Ascending aorta (tissue), 2 donors: ENCODE results near the gene ZNF423. TPM values are rescaled to one million over a fixed set of nuclear protein-coding genes. Genes with fewer than 3 reads are reported as not detected.

Experiments used
- DNase-seq, 2 donors: peaks; one replicate each; pipeline ENCODE4 v3.0.0-alpha.2; 2019; ENCODE audit warnings: low spot score in 2 of 2
- H3K27ac ChIP-seq, 2 donors: fragments of 200-600 bp; sonication (generic); one replicate each; pipeline ENCODE4 v1.5.1; 2016 to 2017; ENCODE audit warnings: mild to moderate bottlenecking in 1 of 2
- H3K27me3 ChIP-seq: fragments of 200-600 bp; sonication (generic); one replicate; pipeline ENCODE4 v1.5.1; 2017
- H3K36me3 ChIP-seq, 2 donors: fragments of 200-600 bp; sonication (generic); one replicate each; pipeline ENCODE4 v1.5.1; 2016
- H3K4me1 ChIP-seq, 2 donors: fragments of 200-600 bp; sonication (generic); one replicate each; pipeline ENCODE4 v1.5.1; 2016 to 2017; ENCODE audit warnings: mild to moderate bottlenecking in 1 of 2
- H3K4me3 ChIP-seq, 2 donors: fragments of 200-600 bp; sonication (generic); one replicate each; pipeline ENCODE4 v1.5.1; 2016 to 2017; ENCODE audit warnings: mild to moderate bottlenecking in 1 of 2
- H3K9me3 ChIP-seq, 2 donors: fragments of 200-600 bp; sonication (generic); one replicate each; pipeline ENCODE4 v1.5.1; 2016
- intact Hi-C: fragments of 100-400 bp; cut with DNase I; formaldehyde crosslinking; loops from one replicate; pipeline ENCODE4 v1.15.1; 2023
- total RNA-seq: library from RNA; depleted of rRNA; stranded (reverse); fragments of >200 nt; gene quantifications from one replicate; pipeline ENCODE4 v1.1.0, GENCODE V29; 2016
- TF ChIP-seq, protein P1 (sequence below), 3 experiments: fragments of 200-600 bp in 2 of 3; fragments of 450-650 bp in 1 of 3; sonication (generic) in 2 of 3; IDR thresholded peaks; one replicate each; pipeline ENCODE4 v1.5.1; 2016 to 2019; ENCODE audit warnings: antibody characterized with exemption in 3 of 3, mild to moderate bottlenecking in 1 of 3, moderate library complexity in 1 of 3

The ZNF423 gene
- total RNA-seq, 1 donor from 2014 or later: 42.9 TPM

DNA sequence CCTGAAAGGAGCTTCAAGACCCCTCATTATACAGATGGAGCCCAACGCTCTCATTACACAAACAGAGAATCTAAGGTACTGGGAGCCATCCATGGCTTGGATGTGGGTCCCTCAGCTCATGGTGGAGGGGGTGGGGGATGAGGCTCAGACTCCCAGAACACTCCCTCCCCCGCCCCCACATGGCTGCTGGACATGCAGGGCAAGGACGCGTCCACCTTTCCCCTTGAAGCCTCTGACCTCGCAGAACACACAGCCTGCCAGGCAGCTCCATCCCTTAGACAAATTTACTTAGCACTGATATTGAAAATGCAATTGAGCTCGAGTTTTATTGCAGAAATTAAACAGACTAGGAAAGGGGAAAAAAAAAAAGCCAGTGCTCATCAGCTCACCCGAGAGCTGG, 203.9 kb downstream of the ZNF423 start:
- Histone ChIP-seq H3K36me3 (no peaks in the 10 kb centered on the region), H3K9me3 (peaks cover 0 to 16% of the 10 kb centered on the region in 2 donors), H3K27ac (peak overlapping the region; percentile 66 to 70), H3K4me1 (peaks cover 2 to 8% of the 10 kb centered on the region in 2 donors), H3K27me3 (no peaks in the 10 kb centered on the region), H3K4me3 (peak overlapping the region in 1 of 2 donors; percentile 47)
- TF ChIP-seq, protein P1, sequence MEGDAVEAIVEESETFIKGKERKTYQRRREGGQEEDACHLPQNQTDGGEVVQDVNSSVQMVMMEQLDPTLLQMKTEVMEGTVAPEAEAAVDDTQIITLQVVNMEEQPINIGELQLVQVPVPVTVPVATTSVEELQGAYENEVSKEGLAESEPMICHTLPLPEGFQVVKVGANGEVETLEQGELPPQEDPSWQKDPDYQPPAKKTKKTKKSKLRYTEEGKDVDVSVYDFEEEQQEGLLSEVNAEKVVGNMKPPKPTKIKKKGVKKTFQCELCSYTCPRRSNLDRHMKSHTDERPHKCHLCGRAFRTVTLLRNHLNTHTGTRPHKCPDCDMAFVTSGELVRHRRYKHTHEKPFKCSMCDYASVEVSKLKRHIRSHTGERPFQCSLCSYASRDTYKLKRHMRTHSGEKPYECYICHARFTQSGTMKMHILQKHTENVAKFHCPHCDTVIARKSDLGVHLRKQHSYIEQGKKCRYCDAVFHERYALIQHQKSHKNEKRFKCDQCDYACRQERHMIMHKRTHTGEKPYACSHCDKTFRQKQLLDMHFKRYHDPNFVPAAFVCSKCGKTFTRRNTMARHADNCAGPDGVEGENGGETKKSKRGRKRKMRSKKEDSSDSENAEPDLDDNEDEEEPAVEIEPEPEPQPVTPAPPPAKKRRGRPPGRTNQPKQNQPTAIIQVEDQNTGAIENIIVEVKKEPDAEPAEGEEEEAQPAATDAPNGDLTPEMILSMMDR (IDR thresholded peaks at IDR 0.05): no peak
- intact Hi-C loops: loop anchor here (5.0 kb wide), 1 partner anchor 45 kb away; no protein-coding TSS in a partner anchor
- DNase-seq: no peak

DNA sequence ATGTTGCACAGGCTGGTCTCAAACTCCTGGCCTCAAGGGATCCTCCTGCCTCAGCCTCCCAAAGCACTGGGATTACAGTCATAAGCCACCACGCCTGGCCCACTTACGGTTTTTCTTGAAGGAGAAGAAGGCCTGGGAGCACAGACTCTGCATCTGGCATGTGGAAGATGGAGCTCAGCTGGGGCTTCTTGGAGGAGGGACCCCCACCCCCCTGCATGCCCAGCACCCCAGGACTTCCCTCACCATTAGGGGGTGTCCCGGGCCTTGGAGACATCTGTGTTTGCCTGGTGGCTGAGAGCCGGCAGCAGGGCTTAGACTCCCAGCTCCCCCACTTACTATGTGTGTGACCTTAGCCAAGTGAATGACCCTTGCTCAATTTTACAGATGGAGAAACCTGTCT, 204.7 kb downstream of the ZNF423 start:
- Histone ChIP-seq H3K27ac (no peak overlapping the region), H3K4me1 (peaks cover 2 to 8% of the 10 kb centered on the region in 2 donors), H3K9me3 (peaks cover 0 to 16% of the 10 kb centered on the region in 2 donors), H3K27me3 (no peaks in the 10 kb centered on the region), H3K36me3 (no peaks in the 10 kb centered on the region), H3K4me3 (no peak overlapping the region)
- TF ChIP-seq, protein P1 (IDR thresholded peaks at IDR 0.05): no peak
- DNase-seq: no peak
- intact Hi-C loops: loop anchor here (5.0 kb wide), 1 partner anchor 46 kb away; no protein-coding TSS in a partner anchor

DNA sequence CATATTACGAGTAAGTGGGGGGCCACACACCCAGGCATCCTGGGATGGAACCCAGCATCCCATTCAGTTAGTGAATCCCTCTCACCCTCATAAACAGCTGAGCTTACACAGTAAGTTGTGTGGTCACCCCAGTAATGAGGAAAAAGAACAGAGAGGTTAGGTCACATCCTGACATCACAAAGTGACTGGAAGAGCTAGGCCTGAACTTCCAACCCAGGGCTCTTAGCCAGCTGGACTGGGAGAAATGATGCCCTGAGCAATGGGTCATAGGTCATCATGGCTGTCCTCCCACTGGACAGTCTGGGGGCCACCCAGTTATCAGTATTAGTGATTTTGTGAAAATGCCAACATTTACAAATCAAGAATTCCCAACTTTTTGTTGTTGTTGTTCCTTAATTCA, 205.3 kb downstream of the ZNF423 start:
- H3K36me3 ChIP-seq: no peaks in the 10 kb centered on the region
- H3K27me3 ChIP-seq: no peaks in the 10 kb centered on the region
- TF ChIP-seq, protein P1 (IDR thresholded peaks at IDR 0.05): no peak
- DNase-seq: no peak
- no peak overlapping the region for H3K27ac ChIP-seq
- no peak overlapping the region for H3K4me3 ChIP-seq
- H3K9me3 ChIP-seq: peaks cover 0 to 16% of the 10 kb centered on the region in 2 donors
- intact Hi-C loops: loop anchor here (5.0 kb wide), 1 partner anchor 47 kb away; no protein-coding TSS in a partner anchor
- peaks cover 2 to 8% of the 10 kb centered on the region in 2 donors for H3K4me1 ChIP-seq

GRCh38 chr16:49649013-49649765, 206.7 kb downstream of the ZNF423 start:
- no peak for DNase-seq
- TF ChIP-seq, protein P1 (IDR thresholded peaks at IDR 0.05): no peak
- Histone ChIP-seq H3K9me3 (peaks cover 0 to 16% of the 10 kb centered on the region in 2 donors), H3K36me3 (no peaks in the 10 kb centered on the region), H3K4me3 (no peak overlapping the region), H3K27me3 (no peaks in the 10 kb centered on the region), H3K4me1 (peaks cover 2 to 8% of the 10 kb centered on the region in 2 donors), H3K27ac (no peak overlapping the region)
- intact Hi-C loops: no loop called here

- no peak for DNase-seq
- Histone ChIP-seq H3K27ac (no peak overlapping the region), H3K36me3 (no peaks in the 10 kb centered on the region), H3K4me3 (no peak overlapping the region), H3K9me3 (peaks cover 0 to 16% of the 10 kb centered on the region in 2 donors), H3K27me3 (no peaks in the 10 kb centered on the region), H3K4me1 (peaks cover 6 to 16% of the 10 kb centered on the region in 2 donors)
- TF ChIP-seq, protein P1 (IDR thresholded peaks at IDR 0.05): no peak
- intact Hi-C loops: no loop called here
Measured at GRCh38 chr16:49647673-49648072, 208.2 kb downstream of the ZNF423 start.
